ENCODE results near the gene RHCG.

RHCG gene

DNA sequence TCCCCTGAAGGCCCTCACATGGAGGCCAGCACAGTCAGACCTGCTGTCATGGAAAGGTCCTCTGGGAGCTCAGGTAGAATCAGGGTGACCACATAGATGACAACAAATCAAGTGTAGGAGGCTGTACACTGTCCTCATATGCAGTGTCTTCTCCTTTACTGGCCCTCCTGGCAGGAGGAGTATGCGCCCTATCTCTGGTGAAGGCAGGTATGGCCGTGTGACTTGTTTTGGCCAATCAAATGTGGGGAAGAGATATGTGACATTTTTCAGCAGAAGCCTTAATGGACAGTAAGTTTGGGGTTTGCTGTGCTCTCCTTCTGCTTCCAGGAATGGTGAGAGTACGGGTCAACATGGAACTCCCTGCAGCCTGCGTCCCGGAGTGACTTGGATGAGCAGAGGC lies 69.9 kb downstream of the RHCG start:
- TF ChIP-seq, protein P1, sequence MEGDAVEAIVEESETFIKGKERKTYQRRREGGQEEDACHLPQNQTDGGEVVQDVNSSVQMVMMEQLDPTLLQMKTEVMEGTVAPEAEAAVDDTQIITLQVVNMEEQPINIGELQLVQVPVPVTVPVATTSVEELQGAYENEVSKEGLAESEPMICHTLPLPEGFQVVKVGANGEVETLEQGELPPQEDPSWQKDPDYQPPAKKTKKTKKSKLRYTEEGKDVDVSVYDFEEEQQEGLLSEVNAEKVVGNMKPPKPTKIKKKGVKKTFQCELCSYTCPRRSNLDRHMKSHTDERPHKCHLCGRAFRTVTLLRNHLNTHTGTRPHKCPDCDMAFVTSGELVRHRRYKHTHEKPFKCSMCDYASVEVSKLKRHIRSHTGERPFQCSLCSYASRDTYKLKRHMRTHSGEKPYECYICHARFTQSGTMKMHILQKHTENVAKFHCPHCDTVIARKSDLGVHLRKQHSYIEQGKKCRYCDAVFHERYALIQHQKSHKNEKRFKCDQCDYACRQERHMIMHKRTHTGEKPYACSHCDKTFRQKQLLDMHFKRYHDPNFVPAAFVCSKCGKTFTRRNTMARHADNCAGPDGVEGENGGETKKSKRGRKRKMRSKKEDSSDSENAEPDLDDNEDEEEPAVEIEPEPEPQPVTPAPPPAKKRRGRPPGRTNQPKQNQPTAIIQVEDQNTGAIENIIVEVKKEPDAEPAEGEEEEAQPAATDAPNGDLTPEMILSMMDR (IDR thresholded peaks at IDR 0.05; ENCODE audit: low read depth, low read length): no peak
- no peak for DNase-seq (ENCODE audit: extremely low read depth, low read depth)

DNA sequence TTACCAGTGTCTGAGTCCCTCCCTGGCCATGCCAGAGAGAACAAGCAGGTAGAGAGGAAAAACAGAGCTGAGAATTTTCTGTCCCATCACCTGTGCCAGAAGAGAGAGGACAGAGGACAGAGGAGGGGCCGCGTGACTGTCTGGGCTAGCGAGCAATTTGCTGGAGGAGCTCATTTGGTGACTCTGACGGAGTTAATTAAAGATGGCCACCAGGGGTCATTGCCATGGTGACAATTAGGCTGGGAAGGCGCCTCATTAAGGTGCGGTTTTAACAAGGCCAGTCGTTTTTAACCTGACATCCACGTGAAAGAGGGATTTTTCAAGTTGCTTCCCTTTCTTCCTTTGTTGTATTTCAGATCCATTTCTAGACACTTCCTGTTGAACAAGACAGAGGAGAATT lies 72.4 kb downstream of the RHCG start:
- DNase-seq (ENCODE audit: extremely low read depth, low read depth): no peak
- TF ChIP-seq, protein P1 (IDR thresholded peaks at IDR 0.05; ENCODE audit: low read depth, low read length): no peak
